Suppressor macrophage (primary cell): ENCODE results near the gene CASP12.
"Not testable (repeated sequence)": the region's sequence is repeated elsewhere in the genome, so short reads cannot be mapped to it uniquely, and the experiment has no call there.

Experiments used
- DNase-seq, 4 experiments: peaks; one replicate each; pipeline ENCODE4 v3.0.0-alpha.2; 2020 to 2022
- total RNA-seq, 17 experiments: gene quantifications; one replicate each; lab custom pipeline; 2026; ENCODE audit warnings: mixed read lengths in 6 of 17, inconsistent platforms in 3 of 17; lab: John Stamatoyannopoulos, UW

CASP12 gene
- total RNA-seq: 0 to 1.2 (median 0) reads per million in 17 experiments

DNA sequence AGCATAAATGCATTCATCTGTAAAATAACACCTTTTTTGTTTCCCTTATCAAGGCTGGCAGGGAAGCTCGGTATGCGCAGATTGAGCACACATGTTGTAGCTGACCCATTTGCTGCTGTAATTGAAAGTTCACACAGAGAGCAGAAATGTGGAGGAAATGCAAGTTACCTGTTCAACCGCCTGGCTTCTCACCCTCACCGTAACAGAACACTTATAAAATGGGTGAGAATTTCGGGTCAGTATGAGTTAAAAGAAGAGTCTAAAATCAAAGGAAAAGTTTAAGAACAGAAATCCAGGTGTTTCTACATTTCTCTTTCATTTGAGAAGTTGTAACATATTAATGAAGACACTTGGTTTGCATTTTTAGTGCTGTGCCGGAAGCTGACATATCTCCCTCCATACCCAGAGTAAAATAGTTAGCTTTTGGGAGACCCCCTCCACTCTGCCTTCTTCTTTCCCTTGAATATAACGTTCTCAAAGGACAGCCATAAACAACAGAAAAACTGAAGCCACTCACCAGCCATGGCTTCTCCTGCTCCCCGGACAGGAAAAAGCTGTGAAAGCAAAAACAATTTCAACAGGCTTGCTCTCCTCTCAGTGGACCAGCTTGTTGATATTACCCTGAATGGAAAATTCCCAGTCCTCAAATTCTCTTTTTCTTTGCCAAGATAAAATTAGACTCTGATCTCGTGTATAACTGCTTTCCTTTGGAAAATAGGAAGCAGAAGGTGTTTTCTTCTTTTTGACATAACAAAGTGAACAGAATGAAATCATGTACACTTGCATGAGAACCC lies at the start of gene CASP12:
Gene CASP12 (minus strand): TSS at position 570 of the 794 bp plus-strand sequence.
- no peak for DNase-seq

- DNase-seq: peak; percentile 43 to 80 (median 62)
Measured at GRCh38 chr11:104946907-104947306, 48.6 kb upstream of the CASP12 start.

GRCh38 chr11:104944076-104944475 lies 45.8 kb upstream of the CASP12 start:
- DNase-seq: no peak

GRCh38 chr11:104943561-104943960 lies 45.3 kb upstream of the CASP12 start:
- no peak for DNase-seq

- DNase-seq: no peak
Measured at GRCh38 chr11:104934594-104934993, 36.3 kb upstream of the CASP12 start.

DNA sequence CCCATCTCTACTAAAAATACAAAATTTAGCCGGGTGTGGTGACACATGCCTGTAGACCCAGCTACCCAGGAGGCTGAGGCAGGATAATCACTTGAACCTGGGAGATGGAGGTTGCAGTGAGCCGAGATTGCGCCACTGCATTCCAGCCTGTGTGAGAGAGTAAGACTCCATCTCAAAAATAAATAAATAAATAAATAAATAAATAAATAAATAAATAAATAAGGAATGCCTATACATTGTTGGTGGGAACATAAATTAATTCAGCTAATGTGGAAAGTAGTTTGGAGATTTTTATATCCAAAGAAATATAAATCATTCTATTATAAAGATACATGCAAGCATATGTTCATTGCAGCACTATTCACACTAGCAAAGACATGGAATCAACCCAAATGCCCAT lies 35.8 kb upstream of the CASP12 start:
- DNase-seq: not testable (repeated sequence)

DNA sequence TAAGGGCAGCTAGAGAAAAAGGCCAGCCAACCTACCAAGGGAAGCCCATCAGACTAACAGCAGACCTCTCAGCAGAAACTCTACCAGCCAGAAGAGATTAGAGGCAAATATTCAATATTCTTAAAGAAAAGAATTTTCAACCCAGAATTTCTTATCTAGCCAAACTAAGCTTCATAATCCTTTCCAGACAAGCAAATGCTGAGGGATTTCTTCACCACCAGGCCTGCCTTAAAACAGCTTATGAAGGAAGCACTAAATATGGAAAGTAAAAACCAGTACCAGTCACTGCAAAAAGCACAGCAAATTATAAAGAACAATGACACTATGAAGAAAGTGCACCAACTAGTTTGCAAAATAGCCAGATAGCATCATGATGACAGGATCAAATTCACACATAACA lies 30.6 kb upstream of the CASP12 start:
- DNase-seq: no peak

- no peak for DNase-seq
Measured at GRCh38 chr11:104926771-104927611, 28.7 kb upstream of the CASP12 start.

DNA sequence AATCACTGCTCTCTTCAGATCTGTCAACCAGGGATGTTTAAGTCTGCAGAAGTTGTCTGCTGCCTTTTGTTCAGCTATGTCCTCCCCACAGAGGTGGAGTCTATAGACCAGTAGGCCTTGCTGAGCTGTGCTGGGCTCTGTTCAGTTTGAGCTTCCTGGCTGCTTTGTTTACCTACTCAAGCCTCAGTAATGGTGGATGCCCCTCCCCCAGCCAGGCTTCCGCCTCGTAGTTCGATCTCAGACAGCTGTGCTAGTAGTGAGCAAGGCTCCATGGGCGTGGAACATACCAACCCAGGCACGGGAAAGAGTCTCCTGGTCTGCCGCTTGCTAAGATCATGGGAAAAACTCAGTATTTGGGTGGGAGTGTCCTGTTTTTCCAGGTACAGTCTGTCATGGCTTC lies 27.6 kb upstream of the CASP12 start:
- DNase-seq: no peak

GRCh38 chr11:104918113-104918824 lies 20.0 kb upstream of the CASP12 start:
- no peak for DNase-seq

DNA sequence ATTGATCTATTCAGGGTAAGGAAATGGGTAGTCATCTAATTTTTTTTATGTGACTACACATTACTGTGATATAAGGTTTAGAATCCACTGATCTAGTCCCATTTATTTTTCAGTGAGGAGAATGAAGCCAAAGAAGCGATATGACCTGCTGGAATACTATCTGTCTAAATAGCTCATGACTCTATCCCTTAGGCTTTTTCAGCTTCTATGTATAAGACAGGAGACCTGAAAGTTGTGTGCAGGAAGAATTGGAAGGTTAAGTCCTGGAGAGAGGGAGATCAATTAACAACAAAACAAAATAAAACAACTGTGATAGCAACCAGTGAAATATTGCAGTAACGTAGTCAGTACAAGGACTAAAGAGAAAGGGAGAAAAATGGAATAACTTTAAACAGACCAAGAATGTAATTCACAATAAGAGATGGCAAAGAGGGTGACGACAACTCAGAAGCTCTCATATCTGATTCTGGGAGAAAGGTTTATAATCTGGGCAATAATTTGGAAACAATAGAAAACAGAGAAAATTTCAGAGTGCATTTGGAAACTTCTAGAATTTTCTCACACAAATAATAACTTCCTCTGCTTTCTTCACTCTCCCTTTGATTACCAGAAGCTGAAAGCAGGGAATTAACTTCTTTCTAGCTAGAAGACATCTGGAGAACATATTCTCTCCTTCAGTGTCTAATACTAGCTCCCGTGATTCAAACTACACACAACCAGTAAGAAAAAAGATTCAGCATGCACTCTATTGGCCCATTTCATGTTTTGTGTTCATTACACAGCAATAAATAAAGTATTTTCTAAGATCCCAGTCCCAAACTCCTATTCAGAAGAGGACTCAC lies 19.2 kb upstream of the CASP12 start:
- peak in 1 of 4 experiments; percentile 12 for DNase-seq

DNA sequence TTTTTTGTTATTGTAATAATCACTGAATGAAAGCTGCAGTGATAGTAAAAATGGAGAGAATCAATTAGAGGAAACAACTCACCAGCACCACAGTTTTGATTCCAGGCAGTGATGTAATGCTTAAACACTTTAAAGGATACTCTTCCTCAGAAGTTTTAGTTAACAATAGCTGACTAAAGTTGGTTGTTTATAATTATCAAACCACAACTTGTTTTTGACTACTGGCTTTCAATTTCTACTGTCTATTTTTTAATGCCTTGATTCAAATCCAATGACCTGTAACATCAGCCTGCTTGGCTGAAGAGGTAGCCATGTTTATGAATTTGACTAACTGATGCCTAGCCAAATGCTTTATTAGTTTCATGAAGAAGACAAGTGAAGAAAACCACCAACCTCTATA lies 18.2 kb upstream of the CASP12 start:
- no peak for DNase-seq

DNA sequence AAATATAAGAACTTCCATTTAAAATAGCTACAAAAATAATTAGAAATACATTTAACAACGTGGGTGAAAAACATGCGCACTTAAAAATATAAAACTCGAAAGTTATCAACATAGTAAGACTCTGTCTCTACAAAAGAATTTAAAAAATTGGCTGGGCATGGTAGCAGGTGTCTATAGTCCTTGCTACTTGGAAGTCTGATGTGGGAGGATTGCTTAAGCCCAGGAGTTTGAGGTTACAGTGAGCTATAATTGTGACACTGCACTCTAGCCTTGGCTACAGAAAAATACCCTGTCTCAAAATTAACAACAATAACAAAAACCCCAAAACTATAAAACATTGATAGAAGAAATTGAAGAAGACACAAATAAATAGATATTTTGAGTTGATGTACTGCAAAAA lies 13.8 kb upstream of the CASP12 start:
- DNase-seq: no peak

GRCh38 chr11:104908186-104908531 lies 9.9 kb upstream of the CASP12 start:
- no peak for DNase-seq

GRCh38 chr11:104907521-104908185 lies 9.4 kb upstream of the CASP12 start:
- no peak for DNase-seq

DNA sequence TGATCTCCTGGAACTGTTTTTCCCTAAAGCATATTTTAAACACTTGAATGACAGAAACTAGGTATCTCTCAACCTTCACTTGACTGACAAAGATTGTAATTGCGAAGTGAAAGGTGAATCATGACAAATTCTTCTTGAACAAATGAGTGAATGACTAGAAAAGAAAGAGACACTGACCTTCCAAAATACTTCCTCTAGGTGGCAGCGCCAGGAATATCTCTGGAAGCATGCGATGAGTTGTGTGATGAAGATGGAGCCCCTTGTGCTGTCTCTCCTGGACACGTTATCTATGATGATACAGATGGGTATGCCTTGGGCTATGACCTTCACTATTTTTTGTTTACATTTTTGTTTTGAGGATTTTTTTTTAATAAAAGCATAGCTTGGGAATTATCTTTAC lies 7.0 kb upstream of the CASP12 start:
- DNase-seq: no peak

- no peak for DNase-seq
Measured at GRCh38 chr11:104899226-104899625, 966 bp upstream of the CASP12 start.

DNA sequence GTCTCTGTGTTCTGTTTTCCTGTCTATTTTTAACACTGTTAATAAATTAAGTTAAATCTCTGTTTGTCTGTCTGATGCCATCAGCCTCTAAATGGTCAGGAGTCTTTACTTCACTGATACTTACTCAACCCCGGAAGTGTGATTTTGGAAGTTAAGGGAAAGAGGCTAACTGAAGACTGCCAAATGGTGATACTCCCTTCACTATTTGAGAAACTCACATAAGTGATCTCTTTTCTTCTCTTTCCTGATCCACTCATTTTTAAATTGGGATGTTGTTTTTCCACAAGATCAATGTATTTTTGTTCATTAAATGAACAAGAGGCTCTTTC lies 389 bp upstream of the CASP12 start:
- peak in 1 of 4 experiments; percentile 3 for DNase-seq

GRCh38 chr11:104895634-104896033 lies 2.6 kb downstream of the CASP12 start:
- DNase-seq: no peak

DNA sequence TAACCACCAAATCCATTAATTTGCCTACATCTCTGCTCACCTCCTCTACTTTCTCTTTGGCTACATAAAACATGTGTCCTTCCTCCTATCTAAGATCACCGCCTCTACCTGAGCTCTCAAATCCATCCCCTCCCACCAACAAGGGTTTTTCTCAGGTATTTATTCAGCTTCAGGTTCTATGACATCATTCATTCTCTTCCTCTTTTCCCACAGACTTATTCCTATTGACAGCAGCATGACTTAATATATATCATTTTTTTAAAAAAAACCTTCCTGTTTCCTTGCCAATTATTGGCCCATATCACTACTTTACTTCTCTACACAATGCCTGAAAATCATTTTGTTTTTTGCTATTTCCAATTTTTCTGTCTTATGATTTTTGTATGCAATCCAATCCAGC lies 4.4 kb downstream of the CASP12 start:
- peak in 1 of 4 experiments; percentile 4 for DNase-seq

DNA sequence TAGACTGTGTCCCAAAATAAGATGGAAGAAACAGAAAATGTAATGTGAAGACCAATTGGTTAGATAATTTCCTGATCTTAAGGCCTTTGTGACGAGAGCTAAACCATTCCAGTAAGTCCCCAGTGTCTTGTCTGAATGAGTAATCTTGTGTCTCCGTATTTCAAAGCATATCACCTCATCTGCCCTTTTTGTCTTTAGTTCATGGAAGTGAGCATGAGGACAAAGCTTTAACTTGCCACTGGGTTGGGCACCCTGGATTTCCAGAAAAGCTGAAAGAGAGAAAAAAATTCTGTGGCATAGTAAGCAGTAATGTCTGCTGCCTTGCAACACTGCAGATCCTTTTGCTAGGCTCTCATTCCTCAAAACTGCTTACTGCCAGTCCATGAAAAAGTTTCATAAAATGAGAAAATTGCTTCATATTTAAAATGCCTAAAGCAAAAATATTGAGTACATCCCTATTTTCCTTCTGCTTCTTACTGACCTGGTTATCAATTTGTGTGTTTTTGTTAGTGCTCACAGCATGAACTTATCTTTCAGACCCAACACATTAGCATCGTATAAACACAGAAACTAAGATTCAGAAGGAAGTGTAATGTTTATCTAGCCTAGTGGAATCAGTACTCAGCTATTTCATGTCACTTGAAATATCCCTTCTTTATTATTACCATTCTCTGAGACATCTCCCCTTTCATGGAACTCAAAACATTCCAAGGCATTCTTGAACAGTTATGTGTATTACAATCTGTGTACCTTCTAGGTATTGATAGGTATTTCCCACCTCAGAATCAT lies 5.3 kb downstream of the CASP12 start:
- peak in 1 of 4 experiments; percentile 8 for DNase-seq
